GM19468 (cell line): Measurements from ENCODE around the gene BFAR.
A peak's percentile ranks its signal among the peaks of the same experiment; 100 is the strongest.
"Not testable (repeated sequence)": the region's sequence is repeated elsewhere in the genome, so short reads cannot be mapped to it uniquely, and the experiment has no call there.

Experiments used
- ATAC-seq: cut with Tn5 transposase; IDR thresholded peaks from one replicate; pipeline ENCODE4 v1.9.1; 2021; ENCODE audit warnings: mild to moderate bottlenecking, moderate library complexity, moderate number of reproducible peaks; ENCODE audit not compliant: unreplicated experiment; ENCODE audit errors: extremely low read depth

BFAR gene

GRCh38 chr16:14632693-14633569 lies at the start of gene BFAR:
TSS of gene BFAR (plus strand) at chr16:14632951. CDS start at chr16:14644347, 11,396 bp downstream.
- ATAC-seq, result peak; percentile 61

GRCh38 chr16:14585287-14585686 lies 47.5 kb upstream of the BFAR start:
- ATAC-seq, result no peak

- ATAC-seq, result no peak
Measured at GRCh38 chr16:14586637-14587305, 46.0 kb upstream of the BFAR start.

- ATAC-seq, result no peak
Measured at GRCh38 chr16:14600164-14600563, 32.6 kb upstream of the BFAR start.

GRCh38 chr16:14602443-14602963 lies 30.2 kb upstream of the BFAR start:
- ATAC-seq, result no peak

GRCh38 chr16:14606102-14606501 lies 26.6 kb upstream of the BFAR start:
- peak; percentile 14 for ATAC-seq

- ATAC-seq, result no peak
Measured at GRCh38 chr16:14608111-14608566, 24.6 kb upstream of the BFAR start.

- ATAC-seq, result no peak
Measured at GRCh38 chr16:14608604-14609003, 24.1 kb upstream of the BFAR start.

GRCh38 chr16:14609716-14610115 lies 23.0 kb upstream of the BFAR start:
- no peak for ATAC-seq

- ATAC-seq, result no peak
Measured at GRCh38 chr16:14611660-14612059, 21.1 kb upstream of the BFAR start.

- no peak for ATAC-seq
Measured at GRCh38 chr16:14613991-14614390, 18.8 kb upstream of the BFAR start.

- no peak for ATAC-seq
Measured at GRCh38 chr16:14616280-14616679, 16.5 kb upstream of the BFAR start.

GRCh38 chr16:14618566-14618965 lies 14.2 kb upstream of the BFAR start:
- no peak for ATAC-seq

GRCh38 chr16:14627078-14627477 lies 5.7 kb upstream of the BFAR start:
- no peak for ATAC-seq

GRCh38 chr16:14628806-14629611 lies 3.7 kb upstream of the BFAR start:
- ATAC-seq, result no peak

- no peak for ATAC-seq
Measured at GRCh38 chr16:14629612-14629918, 3.2 kb upstream of the BFAR start.

- peak; percentile 48 for ATAC-seq
Measured at GRCh38 chr16:14629919-14630619, 2.7 kb upstream of the BFAR start, which contains the start of gene PARN. TSS of gene PARN (minus strand) at chr16:14630260. CDS start at chr16:14630125, 135 bp downstream.

GRCh38 chr16:14630620-14631330 lies 2.0 kb upstream of the BFAR start:
- not testable (repeated sequence) for ATAC-seq

GRCh38 chr16:14634389-14634725 lies 1.6 kb downstream of the BFAR start:
- ATAC-seq, result no peak
